K562 (cell line): ENCODE measurements around the gene CAPN14. TPM values are rescaled to one million over a fixed set of nuclear protein-coding genes. Genes with fewer than 3 reads are reported as not detected.

Experiments used
- ATAC-seq: fragments of 200-7000 bp; cut with Tn5 transposase; 3 replicates; pipeline ENCODE4 v1.9.1; 2020; ENCODE audit warnings: moderate library complexity
- BruUV-seq: library from RNA; stranded (reverse); fragments of 400-500 nt; replicated peaks from 2 replicates; lab custom pipeline; 2021; lab: Mats Ljungman, UMichigan
- CTCF ChIA-PET: fragments of 300-600 bp; formaldehyde crosslinking; extraction: SDS; loops from one replicate; lab custom pipeline; 2021; ENCODE audit warnings: low intra/inter-chr PET ratio; lab: Yijun Ruan, JAX
- POLR2A ChIA-PET: fragments of 300-600, 350-650 bp; sonication (Branson Sonifier 250); formaldehyde crosslinking; extraction: SDS; loops from one replicate; lab custom pipeline; 2021; ENCODE audit warnings: antibody characterized with exemption, inconsistent platforms; lab: Yijun Ruan, JAX
- DNase-seq, 4 experiments: peaks; one replicate each; pipeline versions ENCODE4 v3.0.0 to v3.0.0-alpha.2; 2011 to 2018; ENCODE audit warnings: low spot score in 3 of 4, mixed read lengths in 3 of 4; ENCODE audit errors: extremely low read depth in 1 of 4
- FAIRE-seq: peaks from 2 replicates; lab custom pipeline; 2011; peaks lifted over from hg19 to GRCh38; lab: Jason Lieb, UNC
- H2AFZ ChIP-seq: 2 replicates; pipeline ENCODE4 v1.6.0; 2011; ENCODE audit warnings: low read depth, low read length, control low read depth, inconsistent platforms
- H3K27ac ChIP-seq: fragments of 200-600 bp; 3 replicates; pipeline ENCODE4 v1.8.0; 2011; ENCODE audit warnings: low read depth, mild to moderate bottlenecking, control low read depth, inconsistent platforms, low read length, moderate library complexity, mixed read lengths; ENCODE audit errors: extremely low read depth
- H3K27me3 ChIP-seq, 2 experiments: fragments of 300-600 bp in 1 of 2; 2 replicates in 1 of 2; 3 replicates in 1 of 2; pipeline versions ENCODE4 v1.6.0 to v1.8.0; 2011; ENCODE audit warnings: inconsistent platforms in 2 of 2, low read length in 2 of 2, mild to moderate bottlenecking in 1 of 2, mixed read lengths in 1 of 2, moderate library complexity in 1 of 2; ENCODE audit not compliant: control insufficient read depth in 2 of 2, insufficient read depth in 2 of 2
- H3K36me3 ChIP-seq: fragments of 300-600 bp; 3 replicates; pipeline ENCODE4 v1.8.0; 2011; ENCODE audit warnings: mild to moderate bottlenecking, low read length, inconsistent platforms; ENCODE audit not compliant: control insufficient read depth, insufficient read depth
- H3K4me1 ChIP-seq, 2 experiments: fragments of 200-600 bp in 1 of 2; replicated peaks in 1 of 2; 2 replicates in 1 of 2; 3 replicates in 1 of 2; pipeline versions ENCODE4 v1.5.1 to v1.8.0; 2011; ENCODE audit warnings: inconsistent platforms in 2 of 2, low read length in 2 of 2, mild to moderate bottlenecking in 1 of 2, mixed read lengths in 1 of 2, moderate library complexity in 1 of 2; ENCODE audit not compliant: control insufficient read depth in 2 of 2, insufficient read depth in 2 of 2
- H3K4me2 ChIP-seq: 2 replicates; pipeline ENCODE4 v1.6.1; 2011; ENCODE audit warnings: low read length, control low read depth, inconsistent platforms, mixed read lengths; ENCODE audit not compliant: insufficient read depth
- H3K4me3 ChIP-seq: fragments of 200-600 bp; sonication (generic), shearing (Covaris generic); 2 replicates; pipeline ENCODE4 v1.5.1; 2016; ENCODE audit warnings: control low read depth, inconsistent platforms
- H3K79me2 ChIP-seq: fragments of 200-600 bp; 3 replicates; pipeline ENCODE4 v1.8.0; 2011; ENCODE audit warnings: low read length, inconsistent platforms; ENCODE audit not compliant: control insufficient read depth, insufficient read depth
- H3K9ac ChIP-seq, 2 experiments: 2 replicates each; pipeline versions ENCODE4 v1.6.0 to v1.6.1; 2011; ENCODE audit warnings: low read depth in 2 of 2, low read length in 2 of 2, control low read depth in 1 of 2, inconsistent platforms in 1 of 2, mild to moderate bottlenecking in 1 of 2, mixed read lengths in 1 of 2; ENCODE audit not compliant: insufficient read depth in 1 of 2
- H3K9me1 ChIP-seq: one replicate; pipeline ENCODE4 v1.6.0; 2011; ENCODE audit warnings: inconsistent platforms, mild to moderate bottlenecking, low read length, moderate library complexity; ENCODE audit not compliant: control insufficient read depth, insufficient read depth
- H3K9me3 ChIP-seq: replicated peaks from 2 replicates; pipeline ENCODE4 v1.5.1; 2011; ENCODE audit warnings: low read depth, low read length, inconsistent platforms; ENCODE audit not compliant: control insufficient read depth, insufficient read depth
- H4K20me1 ChIP-seq: replicated peaks from 2 replicates; pipeline ENCODE4 v1.6.1; 2011; ENCODE audit warnings: low read length, inconsistent platforms, mixed read lengths; ENCODE audit not compliant: control insufficient read depth, insufficient read depth
- BRF2 ChIP-seq: IDR thresholded peaks from 3 replicates; pipeline ENCODE4 v1.6.1; 2011; ENCODE audit warnings: borderline replicate concordance, mild to moderate bottlenecking; ENCODE audit not compliant: insufficient read length, insufficient read depth
- ELF4 ChIP-seq: fragments of 450-650 bp; formaldehyde crosslinking; IDR thresholded peaks from 2 replicates; pipeline ENCODE4 v1.4.0; 2022; ENCODE audit warnings: missing genetic modification characterization
- POLR3A ChIP-seq: IDR thresholded peaks from 2 replicates; pipeline ENCODE4 v1.6.1; 2011; ENCODE audit warnings: borderline replicate concordance, mild to moderate bottlenecking, moderate library complexity; ENCODE audit not compliant: insufficient read length, insufficient read depth; ENCODE audit errors: extremely low read depth
- PRMT5 ChIP-seq: sonication (generic); formaldehyde crosslinking; IDR thresholded peaks from 2 replicates; pipeline ENCODE4 v1.5.0; 2020; ENCODE audit warnings: missing genetic modification reagents
- TAF1 ChIP-seq: IDR thresholded peaks from 2 replicates; pipeline ENCODE4 v1.6.1; 2011; ENCODE audit warnings: mild to moderate bottlenecking, low read length, moderate library complexity; ENCODE audit not compliant: insufficient read depth, control insufficient read depth, severe bottlenecking; ENCODE audit errors: extremely low read depth
- XRCC4 ChIP-seq: IDR thresholded peaks from one replicate; pipeline ENCODE4 v1.6.1; 2011; ENCODE audit not compliant: insufficient read depth, insufficient read length; ENCODE audit errors: extremely low read depth
- ZNF444 ChIP-seq: fragments of 250-450 bp; sonication (Bioruptor Pico); IDR thresholded peaks from 2 replicates; pipeline ENCODE4 v1.4.0; 2020; ENCODE audit warnings: mild to moderate bottlenecking, moderate library complexity
- ZNF77 ChIP-seq: fragments of 250-450 bp; sonication (Bioruptor Pico); IDR thresholded peaks from 2 replicates; pipeline ENCODE4 v1.5.0; 2020
- WGBS: fragments of 100-300 bp; shearing (Covaris generic); methylation state at CpG from one replicate; pipeline ENCODE4 v1.1.6; 2016; ENCODE audit warnings: low coverage, mixed read lengths; ENCODE audit not compliant: insufficient coverage; ENCODE audit errors: missing lambda C conversion rate; 5-methylcytosine and 5-hydroxymethylcytosine counted together
- in situ Hi-C: fragments of 300-500 bp; cut with MboI; formaldehyde crosslinking; loops from 4 replicates; pipeline ENCODE4 v1.15.0; 2018; ENCODE audit warnings: inconsistent platforms, mixed read lengths
- intact Hi-C: fragments of 100-400 bp; cut with micrococcal nuclease; formaldehyde crosslinking; loops from 2 replicates; pipeline ENCODE4 v1.14.2; 2022
- polyA plus RNA-seq, 8 experiments: library from polyadenylated mRNA; depleted of rRNA in 4 of 8; stranded (reverse) in 5 of 8; unstranded in 3 of 8; fragments of >200 nt; fragmentation: Nextera tagmentation in 2 of 8; fragmentation: Illumina TruSeq in 1 of 8; extraction: Ambion mirVana in 2 of 8; extraction: Trizol in 1 of 8; gene quantifications; 2 replicates each; pipeline versions ENCODE4 v1.2.1 to v1.2.3, GENCODE V29; 2011 to 2014; ENCODE audit warnings: inconsistent platforms in 1 of 8, missing spikeins in 1 of 8
- total RNA-seq, 7 experiments: library from RNA; depleted of rRNA in 6 of 7; stranded (reverse); fragments of >200 nt in 6 of 7; fragmentation: Illumina TruSeq in 2 of 7; extraction: Trizol in 2 of 7; gene quantifications; 2 replicates each; pipeline versions ENCODE4 v1.2.1 to v1.2.3, GENCODE V29; 2011 to 2021; ENCODE audit warnings: low replicate concordance in 1 of 7

CAPN14 gene
- total and polyA plus RNA-seq, 9 of the 15 experiments (the other 6 are each of a cell fraction or from before 2014, with no cell fraction given) = not detected

DNA sequence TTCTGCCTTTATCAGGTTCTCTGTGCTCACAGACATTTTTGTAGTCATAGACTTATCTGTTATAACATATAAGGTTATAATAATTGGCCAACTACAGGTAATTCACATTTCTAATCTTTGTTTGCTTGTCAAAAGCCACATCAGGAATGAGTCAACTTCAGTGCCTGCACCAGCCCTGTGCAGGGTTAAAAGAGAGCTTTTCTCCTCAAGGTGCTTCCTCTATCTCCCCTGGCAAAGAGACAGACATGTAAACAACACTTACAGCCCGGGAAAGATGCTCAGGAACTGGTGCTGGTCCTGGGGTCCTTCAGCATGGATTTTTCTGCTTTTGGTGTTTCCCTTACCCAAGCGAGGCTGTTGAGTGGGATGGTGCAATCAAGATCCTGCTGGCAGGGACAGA is 9.0 kb upstream of the CAPN14 start (continued):
- TF ChIP-seq PRMT5 (CRISPR knock-in tag) = no peak
- TF ChIP-seq TAF1 = no peak

DNA sequence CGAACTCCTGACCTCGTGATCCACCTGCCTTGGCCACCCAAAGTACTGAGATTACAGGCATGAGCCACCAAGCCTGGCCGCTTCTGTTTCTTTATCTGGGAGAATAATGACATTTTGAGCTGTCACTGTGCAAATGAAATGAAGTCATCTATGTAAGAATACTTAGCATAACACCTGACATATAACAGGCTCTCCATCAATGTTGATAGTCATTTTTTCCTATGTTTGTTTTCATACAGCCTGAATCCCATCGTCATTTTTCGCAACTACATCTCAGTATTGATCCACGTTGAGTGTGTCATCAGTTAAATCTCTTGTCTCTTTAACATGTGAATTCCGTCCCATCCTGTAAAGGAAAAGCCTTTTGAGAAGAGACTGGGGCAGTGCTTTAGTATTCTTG is 6.4 kb upstream of the CAPN14 start:
- WGBS = 1% methylated on average over 7 of the region's 7 CpGs
- no TSS peak for BruUV-seq
- no peak for TF ChIP-seq ZNF444 (CRISPR knock-in tag)
- TF ChIP-seq BRF2 = no peak
- TF ChIP-seq XRCC4 = no peak
- no peak for TF ChIP-seq ELF4 (CRISPR knock-in tag)
- TF ChIP-seq POLR3A = no peak
- no peak for TF ChIP-seq ZNF77
- no peak overlapping the region for H3K4me2 ChIP-seq
- intact Hi-C loops (no loop called here), in situ Hi-C loops (no loop called here)
- ChIA-PET CTCF (no interaction called here), POLR2A (no interaction called here)
- peaks cover 0 to 17% of the 10 kb centered on the region in 2 experiments; a peak in 4 of 5 replicates for H3K27me3 ChIP-seq
- FAIRE-seq (peak; percentile 32), DNase-seq (no peak), ATAC-seq (no peak)
- no peaks in the 10 kb centered on the region for H3K36me3 ChIP-seq
- H3K4me1 ChIP-seq = no peaks in the 10 kb centered on the region
- H3K27ac ChIP-seq = no peak overlapping the region
- no peak overlapping the region for H3K4me3 ChIP-seq
- no peak overlapping the region for H2AFZ ChIP-seq
- H4K20me1 ChIP-seq = no peaks in the 10 kb centered on the region
- no peak overlapping the region for H3K9ac ChIP-seq
- no peaks in the 10 kb centered on the region for H3K9me3 ChIP-seq
- no peaks in the 10 kb centered on the region for H3K9me1 ChIP-seq
- H3K79me2 ChIP-seq = no peaks in the 10 kb centered on the region
